ENCODE data around the gene RHBDL2. TPM values are rescaled to one million over a fixed set of nuclear protein-coding genes. Genes with fewer than 3 reads are reported as not detected.

Gene RHBDL2
- total and polyA plus RNA-seq, 9 of the 15 experiments (the other 6 are each of a cell fraction or from before 2014, with no cell fraction given), result not detected

DNA sequence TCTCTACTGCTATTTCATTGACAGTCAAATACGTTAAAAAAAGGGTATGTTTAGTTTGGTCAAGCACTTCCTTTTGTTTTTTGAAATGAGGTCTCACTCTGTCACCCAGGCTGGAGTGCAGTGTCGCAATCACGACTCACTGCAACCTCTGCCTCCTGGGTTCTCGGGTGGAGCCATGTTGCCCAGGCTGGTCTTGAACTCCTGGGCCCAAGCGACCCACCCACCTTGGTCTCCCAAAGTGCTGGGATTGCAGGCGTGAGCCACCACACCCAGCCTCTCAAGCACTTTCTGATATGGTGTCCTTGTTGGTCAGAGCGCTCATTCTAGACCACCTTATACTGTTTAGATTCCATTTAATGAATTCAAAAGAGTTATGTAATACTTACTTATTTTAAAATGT, 20.9 kb upstream of the RHBDL2 start:
- no peak for ATAC-seq
- Histone ChIP-seq H3K36me3 (ENCODE audit: control insufficient read depth, insufficient read depth, low read length) (no peaks in the 10 kb centered on the region), H3K79me2 (ENCODE audit: control insufficient read depth, insufficient read depth, low read length) (no peaks in the 10 kb centered on the region), H3K9me3 (replicated peaks; ENCODE audit: control insufficient read depth, insufficient read depth, low read depth, low read length) (0 out of 2 replicates have a peak, but pooled peaks cover 4% of the 10 kb centered on the region), H3K9ac (ENCODE audit: insufficient read depth in 1 of 2, low read depth in 2 of 2, low read length in 2 of 2) (no peak overlapping the region), H4K20me1 (replicated peaks; ENCODE audit: control insufficient read depth, insufficient read depth, low read length) (0 out of 2 replicates have a peak, but pooled peaks cover 3% of the 10 kb centered on the region), H3K9me1 (ENCODE audit: control insufficient read depth, insufficient read depth, low read length) (no peaks in the 10 kb centered on the region), H2AFZ (ENCODE audit: low read depth, low read length) (peak overlapping the region; percentile 34; the same call in 1 of the 2 replicates), H3K4me1 (replicated peaks in 1 of 2; ENCODE audit: control insufficient read depth in 2 of 2, insufficient read depth in 2 of 2, low read length in 2 of 2) (peaks cover 9 to 15% of the 10 kb centered on the region in 2 experiments; a peak in 4 of 5 replicates), H3K4me2 (ENCODE audit: insufficient read depth, low read length) (no peak overlapping the region), H3K27me3 (ENCODE audit: control insufficient read depth in 2 of 2, insufficient read depth in 2 of 2, low read length in 2 of 2) (no peaks in the 10 kb centered on the region), H3K4me3 (no peak overlapping the region), H3K27ac (ENCODE audit: extremely low read depth, low read depth, low read length) (no peak overlapping the region)
- BruUV-seq (replicated peaks), result no TSS peak
- in situ Hi-C loops (cut with MboI) (no loop called here), intact Hi-C loops (cut with micrococcal nuclease) (no loop called here)
- WGBS (ENCODE audit: insufficient coverage, low coverage, missing lambda C conversion rate), result 26% methylated on average over 7 of the region's 7 CpGs
- POLR2A ChIA-PET, result no interaction called here
- no peak for TF ChIP-seq CCAR2 (IDR thresholded peaks at IDR 0.05; ENCODE audit: low read depth, low read length)
- no peak for TF ChIP-seq FIP1L1 (IDR thresholded peaks at IDR 0.05; ENCODE audit: low read depth, low read length, poor library complexity, severe bottlenecking)
- no peak for TF ChIP-seq MAZ (CRISPR knock-in tag; conservative IDR thresholded peaks at IDR 0.05 in 1 of 2, IDR thresholded peaks at IDR 0.05 in 1 of 2)
- TF ChIP-seq, protein P1, sequence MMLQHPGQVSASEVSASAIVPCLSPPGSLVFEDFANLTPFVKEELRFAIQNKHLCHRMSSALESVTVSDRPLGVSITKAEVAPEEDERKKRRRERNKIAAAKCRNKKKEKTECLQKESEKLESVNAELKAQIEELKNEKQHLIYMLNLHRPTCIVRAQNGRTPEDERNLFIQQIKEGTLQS (IDR thresholded peaks at IDR 0.05), result 0 out of 2 replicates have a peak, but pooled peaks have one; percentile 34
- TF ChIP-seq, protein P1 (CRISPR knock-in tag; conservative IDR thresholded peaks at IDR 0.05), result no peak
- TF ChIP-seq PPARD (CRISPR knock-in tag; IDR thresholded peaks at IDR 0.05), result no peak
- no peak for TF ChIP-seq ZBTB1 (CRISPR knock-in tag; IDR thresholded peaks at IDR 0.05; ENCODE audit: borderline replicate concordance, low read depth)
- TF ChIP-seq GABPB2 (CRISPR knock-in tag; conservative IDR thresholded peaks at IDR 0.05), result no peak
- no peak for TF ChIP-seq CBX5 (IDR thresholded peaks at IDR 0.05; ENCODE audit: borderline replicate concordance, low read depth)
- no peak for TF ChIP-seq SRSF3 (IDR thresholded peaks at IDR 0.05; ENCODE audit: insufficient read depth, low read length)
- TF ChIP-seq NFE2L1 (tag; IDR thresholded peaks at IDR 0.05; ENCODE audit: borderline replicate concordance, low read depth), result no peak
- TF ChIP-seq, protein P2, sequence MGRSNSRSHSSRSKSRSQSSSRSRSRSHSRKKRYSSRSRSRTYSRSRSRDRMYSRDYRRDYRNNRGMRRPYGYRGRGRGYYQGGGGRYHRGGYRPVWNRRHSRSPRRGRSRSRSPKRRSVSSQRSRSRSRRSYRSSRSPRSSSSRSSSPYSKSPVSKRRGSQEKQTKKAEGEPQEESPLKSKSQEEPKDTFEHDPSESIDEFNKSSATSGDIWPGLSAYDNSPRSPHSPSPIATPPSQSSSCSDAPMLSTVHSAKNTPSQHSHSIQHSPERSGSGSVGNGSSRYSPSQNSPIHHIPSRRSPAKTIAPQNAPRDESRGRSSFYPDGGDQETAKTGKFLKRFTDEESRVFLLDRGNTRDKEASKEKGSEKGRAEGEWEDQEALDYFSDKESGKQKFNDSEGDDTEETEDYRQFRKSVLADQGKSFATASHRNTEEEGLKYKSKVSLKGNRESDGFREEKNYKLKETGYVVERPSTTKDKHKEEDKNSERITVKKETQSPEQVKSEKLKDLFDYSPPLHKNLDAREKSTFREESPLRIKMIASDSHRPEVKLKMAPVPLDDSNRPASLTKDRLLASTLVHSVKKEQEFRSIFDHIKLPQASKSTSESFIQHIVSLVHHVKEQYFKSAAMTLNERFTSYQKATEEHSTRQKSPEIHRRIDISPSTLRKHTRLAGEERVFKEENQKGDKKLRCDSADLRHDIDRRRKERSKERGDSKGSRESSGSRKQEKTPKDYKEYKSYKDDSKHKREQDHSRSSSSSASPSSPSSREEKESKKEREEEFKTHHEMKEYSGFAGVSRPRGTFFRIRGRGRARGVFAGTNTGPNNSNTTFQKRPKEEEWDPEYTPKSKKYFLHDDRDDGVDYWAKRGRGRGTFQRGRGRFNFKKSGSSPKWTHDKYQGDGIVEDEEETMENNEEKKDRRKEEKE (IDR thresholded peaks at IDR 0.05; ENCODE audit: borderline replicate concordance in 1 of 2, control insufficient read depth in 1 of 2, low read depth in 2 of 2, low read length in 1 of 2), result no peak
- TF ChIP-seq CEBPG (CRISPR knock-in tag; IDR thresholded peaks at IDR 0.05), result peak; percentile 73
- peak; percentile 54 to 70 for TF ChIP-seq CEBPG (tag; conservative IDR thresholded peaks at IDR 0.05 in 1 of 2, IDR thresholded peaks at IDR 0.05 in 1 of 2)
- peak; percentile 97 for TF ChIP-seq CEBPB (tag; IDR thresholded peaks at IDR 0.05)
- FAIRE-seq, result no peak
- DNase-seq (ENCODE audit: extremely low read depth in 1 of 4, low spot score in 3 of 4), result no peak
- CTCF ChIA-PET (ENCODE audit: low intra/inter-chr PET ratio), result no interaction called here

All from K562 (cell line).